Naive B cell (primary cell): Measurements from ENCODE around the gene MAP3K9. TPM values are rescaled to one million over a fixed set of nuclear protein-coding genes. Genes with fewer than 3 reads are reported as not detected.
A peak's percentile ranks its signal among the peaks of the same experiment; 100 is the strongest.

ENCODE experiments used
- ATAC-seq, 2 donors: fragments of 150-1000 bp; cut with Tn5 transposase; 2 replicates each; pipeline ENCODE4 v1.10.0; 2021; ENCODE audit warnings: low read depth in 2 of 2, mild to moderate bottlenecking in 2 of 2, moderate library complexity in 2 of 2
- DNase-seq: peaks from one replicate; pipeline ENCODE4 v3.0.0; 2022
- H3K27ac Mint-ChIP-seq, 6 donors: one replicate each; pipeline ENCODE4 v1.8.0; 2020 to 2022; ENCODE audit warnings: mild to moderate bottlenecking in 6 of 6, mixed read lengths in 6 of 6, moderate library complexity in 5 of 6, inconsistent platforms in 2 of 6
- H3K27me3 Mint-ChIP-seq, 3 donors: one replicate each; pipeline ENCODE4 v1.8.0; 2021 to 2022; ENCODE audit warnings: mixed read lengths in 3 of 3, mild to moderate bottlenecking in 1 of 3
- H3K36me3 Mint-ChIP-seq, 2 donors: one replicate each; pipeline ENCODE4 v1.8.0; 2020 to 2022; ENCODE audit warnings: mixed read lengths in 2 of 2, inconsistent platforms in 1 of 2, mild to moderate bottlenecking in 1 of 2
- H3K4me1 Mint-ChIP-seq, 3 donors: one replicate each; pipeline ENCODE4 v1.8.0; 2020 to 2022; ENCODE audit warnings: mixed read lengths in 3 of 3, inconsistent platforms in 1 of 3, mild to moderate bottlenecking in 1 of 3, moderate library complexity in 1 of 3
- H3K4me3 Mint-ChIP-seq, 8 donors: one replicate each; pipeline ENCODE4 v1.8.0; 2020 to 2022; ENCODE audit warnings: mild to moderate bottlenecking in 8 of 8, mixed read lengths in 8 of 8, moderate library complexity in 8 of 8, inconsistent platforms in 2 of 8
- H3K9me3 Mint-ChIP-seq, 7 donors: one replicate each; pipeline ENCODE4 v1.8.0; 2020 to 2022; ENCODE audit warnings: mixed read lengths in 7 of 7, mild to moderate bottlenecking in 5 of 7, inconsistent platforms in 2 of 7, moderate library complexity in 1 of 7
- polyA plus RNA-seq, 6 donors: library from polyadenylated mRNA; unstranded; fragments of 300-500 nt; fragmentation: Illumina TruSeq; gene quantifications; one replicate each; pipeline ENCODE4 v1.2.3, GENCODE V29; 2021; ENCODE audit warnings: low read depth in 6 of 6

Gene MAP3K9
- polyA plus RNA-seq, 6 donors from 2014 or later, result 4.3 to 10.5 (median 6.3) TPM

DNA sequence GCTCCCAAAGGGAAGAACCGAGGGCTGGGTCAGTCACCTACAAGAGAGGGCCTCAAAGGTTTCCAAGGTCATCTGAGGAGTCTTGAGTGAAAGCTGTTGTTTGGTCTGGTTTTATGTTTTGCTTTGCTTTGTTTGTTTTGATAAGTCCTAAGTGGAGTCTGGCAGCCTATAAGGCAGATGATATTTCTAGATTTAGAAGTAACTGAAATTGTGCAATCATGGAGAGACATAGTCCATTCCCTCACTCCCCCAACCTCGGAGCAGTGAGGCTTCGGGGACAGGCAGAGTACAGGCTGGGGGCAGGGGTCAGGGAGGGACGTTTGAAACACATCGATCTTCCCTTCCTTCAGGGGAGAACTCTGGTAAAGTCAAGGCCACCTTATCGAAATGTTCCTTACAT is 125.3 kb downstream of the MAP3K9 start:
- Mint-ChIP-seq H3K4me3 (no peak overlapping the region), H3K4me1 (peaks cover 0 to 5% (median 3%) of the 10 kb centered on the region in 3 donors), H3K9me3 (no peaks in the 10 kb centered on the region), H3K27ac (peak overlapping the region in 2 of 6 donors; percentile 12 to 45), H3K27me3 (no peaks in the 10 kb centered on the region), H3K36me3 (peaks cover 0 to 3% of the 10 kb centered on the region in 2 donors)
- ATAC-seq (no peak), DNase-seq (no peak)

DNA sequence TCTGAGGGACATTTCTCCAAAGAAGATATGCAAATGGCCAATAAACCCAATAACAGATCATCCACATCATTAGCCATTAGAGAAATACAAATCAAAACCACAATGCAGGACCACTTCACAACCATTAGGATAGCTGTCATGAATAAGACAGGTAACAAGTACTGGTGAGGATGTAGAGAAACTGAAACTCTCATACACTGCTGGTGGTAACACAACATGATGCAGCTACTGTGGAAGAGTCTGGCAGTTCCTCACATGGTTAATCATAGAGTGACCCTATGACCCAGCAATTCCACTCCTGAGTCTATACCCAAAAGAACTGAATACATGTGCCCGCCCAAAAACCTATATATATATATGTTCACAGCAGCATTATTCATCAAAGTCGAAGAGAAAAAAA is 128.6 kb downstream of the MAP3K9 start:
- H3K27ac Mint-ChIP-seq, result no peak overlapping the region
- DNase-seq (no peak), ATAC-seq (no peak)
- peaks cover 3 to 5% of the 10 kb centered on the region in 2 donors for H3K36me3 Mint-ChIP-seq
- no peaks in the 10 kb centered on the region for H3K9me3 Mint-ChIP-seq
- H3K27me3 Mint-ChIP-seq, result no peaks in the 10 kb centered on the region
- peaks cover 0 to 11% (median 4%) of the 10 kb centered on the region in 3 donors for H3K4me1 Mint-ChIP-seq
- H3K4me3 Mint-ChIP-seq, result no peak overlapping the region

- H3K36me3 Mint-ChIP-seq, result peaks cover 0 to 10% of the 10 kb centered on the region in 2 donors
- H3K27ac Mint-ChIP-seq, result peak overlapping the region in 2 of 6 donors; percentile 6 to 65
- ATAC-seq (no peak), DNase-seq (no peak)
- H3K27me3 Mint-ChIP-seq, result no peaks in the 10 kb centered on the region
- no peak overlapping the region for H3K4me3 Mint-ChIP-seq
- peaks cover 0 to 8% (median 6%) of the 10 kb centered on the region in 3 donors for H3K4me1 Mint-ChIP-seq
- no peaks in the 10 kb centered on the region for H3K9me3 Mint-ChIP-seq
These were observed 132.0 kb downstream of the MAP3K9 start for GRCh38 chr14:70677341-70677740.

Other genes starting within 250 kb of the MAP3K9 start
- gene MED6, start 208.9 kb downstream of the MAP3K9 start, polyA plus RNA-seq, result 10 to 100 TPM; 32.9 to 47.5 (median 42.9) TPM
- gene TTC9, start 167.6 kb downstream of the MAP3K9 start, polyA plus RNA-seq, result 10 to 100 TPM; 11.7 to 24.2 (median 18.0) TPM
- gene PCNX1, start 97.9 kb upstream of the MAP3K9 start, polyA plus RNA-seq, result 10 to 100 TPM in 1 of 6 donors, 1 to 10 TPM in 5; 4.8 to 10.7 (median 7.5) TPM